T-helper 1 cell (primary cell): Measurements from ENCODE around the gene LCE1A.

Experiments
- DNase-seq, 5 donors: peaks; one replicate each; pipeline ENCODE4 v3.0.0-alpha.2; 2012 to 2020
- total RNA-seq, 4 donors: gene quantifications; one replicate each; lab custom pipeline; 2026; lab: John Stamatoyannopoulos, UW

The LCE1A gene
- total RNA-seq, result 0 reads per million in 4 donors

- no peak for DNase-seq
These were observed at the start of gene LCE1A for GRCh38 chr1:152827173-152827572. TSS of gene LCE1A (plus strand) at chr1:152827473. CDS start at chr1:152827473, 0 bp downstream.

- no peak for DNase-seq
These were observed 49.6 kb upstream of the LCE1A start for GRCh38 chr1:152777510-152778137.

- no peak for DNase-seq
These were observed 44.2 kb upstream of the LCE1A start for GRCh38 chr1:152783095-152783494.

GRCh38 chr1:152786077-152786476, 41.2 kb upstream of the LCE1A start, which contains the start of gene LCE1E:
TSS of gene LCE1E (plus strand) at chr1:152786257. CDS start at chr1:152787300, 1,043 bp downstream.
- no peak for DNase-seq

GRCh38 chr1:152795686-152796085, 31.6 kb upstream of the LCE1A start:
- no peak for DNase-seq

GRCh38 chr1:152796421-152796820, 30.9 kb upstream of the LCE1A start, which contains the start of gene LCE1D:
TSS of gene LCE1D (plus strand) at chr1:152796721. CDS start at chr1:152797795, 1,074 bp downstream.
- DNase-seq, result no peak

GRCh38 chr1:152801333-152801732, 25.9 kb upstream of the LCE1A start:
- DNase-seq, result no peak

- DNase-seq, result no peak
These were observed 20.7 kb upstream of the LCE1A start, which contains the start of gene LCE1C for GRCh38 chr1:152806576-152806975. TSS of gene LCE1C (minus strand) at chr1:152806651. CDS start at chr1:152805478, 1,173 bp downstream.

GRCh38 chr1:152811050-152811449, 16.2 kb upstream of the LCE1A start:
- DNase-seq, result no peak

GRCh38 chr1:152811671-152812070, 15.6 kb upstream of the LCE1A start, which contains the start of gene LCE1B:
TSS of gene LCE1B (plus strand) at chr1:152811971. CDS start at chr1:152812447, 476 bp downstream.
- DNase-seq, result no peak

GRCh38 chr1:152817309-152817708, 10.0 kb upstream of the LCE1A start:
- no peak for DNase-seq

- DNase-seq, result no peak
These were observed 4.0 kb upstream of the LCE1A start for GRCh38 chr1:152823294-152823693.

GRCh38 chr1:152824964-152825363, 2.3 kb upstream of the LCE1A start:
- no peak for DNase-seq

- DNase-seq, result no peak
These were observed 9.6 kb downstream of the LCE1A start for GRCh38 chr1:152836870-152837269.

- no peak for DNase-seq
These were observed 15.3 kb downstream of the LCE1A start, which contains the start of gene LCE6A for GRCh38 chr1:152842556-152842955. TSS of gene LCE6A (plus strand) at chr1:152842856. CDS start at chr1:152843521, 665 bp downstream.

- DNase-seq, result no peak
These were observed 28.4 kb downstream of the LCE1A start for GRCh38 chr1:152855661-152856060.

GRCh38 chr1:152858062-152858461, 30.8 kb downstream of the LCE1A start:
- no peak for DNase-seq

- DNase-seq, result no peak
These were observed 32.4 kb downstream of the LCE1A start, which contains the start of gene LCE7A for GRCh38 chr1:152859696-152860095. TSS of gene LCE7A (plus strand) at chr1:152859996. CDS start at chr1:152860698, 702 bp downstream.

- DNase-seq, result no peak
These were observed 32.9 kb downstream of the LCE1A start for GRCh38 chr1:152860129-152860528.

- DNase-seq, result no peak
These were observed 34.1 kb downstream of the LCE1A start for GRCh38 chr1:152861374-152861773.

GRCh38 chr1:152864443-152864842, 37.2 kb downstream of the LCE1A start:
- DNase-seq, result no peak

- no peak for DNase-seq
These were observed 39.0 kb downstream of the LCE1A start for GRCh38 chr1:152866321-152866720.

- DNase-seq, result peak in 4 of 5 donors; percentile 16 to 46 (median 22)
These were observed 42.6 kb downstream of the LCE1A start for GRCh38 chr1:152869808-152870419.
